H1 (cell line): ENCODE measurements around the gene TMEM151B. TPM values are rescaled to one million over a fixed set of nuclear protein-coding genes. Genes with fewer than 3 reads are reported as not detected.

Experiments
- CTCF ChIA-PET: fragments of 300-600 bp; sonication (Branson Sonifier 250); formaldehyde crosslinking; loops from one replicate; lab custom pipeline; 2021; ENCODE audit not compliant: partially characterized antibody; lab: Charles Lee
- POLR2A ChIA-PET: fragments of 300-600 bp; sonication (Branson Sonifier 250); formaldehyde crosslinking; loops from one replicate; lab custom pipeline; 2021; ENCODE audit warnings: inconsistent platforms; ENCODE audit not compliant: partially characterized antibody; lab: Charles Lee
- DNase-seq, 2 experiments: peaks; one replicate each; pipeline versions ENCODE4 v3.0.0 to v3.0.0-alpha.2; 2010 to 2022; ENCODE audit warnings: low spot score in 2 of 2, low read depth in 1 of 2, mixed read lengths in 1 of 2
- FAIRE-seq: peaks from 2 replicates; lab custom pipeline; 2011; peaks lifted over from hg19 to GRCh38; lab: Jason Lieb, UNC
- H2AFZ ChIP-seq: 2 replicates; pipeline ENCODE4 v1.8.1; 2012; ENCODE audit warnings: low read length, inconsistent platforms
- H2AK5ac ChIP-seq: 2 replicates; pipeline ENCODE4 v1.6.1; 2013; ENCODE audit warnings: low read depth, low read length
- H2BK120ac ChIP-seq: replicated peaks from 2 replicates; pipeline ENCODE3; 2013; ENCODE audit warnings: low read depth, low read length, inconsistent platforms
- H2BK12ac ChIP-seq: 2 replicates; pipeline ENCODE4 v1.6.1; 2013; ENCODE audit warnings: low read depth, low read length
- H2BK15ac ChIP-seq: 2 replicates; pipeline ENCODE4 v1.6.1; 2013; ENCODE audit warnings: low read length
- H2BK20ac ChIP-seq: 2 replicates; pipeline ENCODE4 v1.6.1; 2013; ENCODE audit warnings: low read length
- H2BK5ac ChIP-seq: 2 replicates; pipeline ENCODE4 v1.6.1; 2013; ENCODE audit warnings: low read depth, low read length
- H3K14ac ChIP-seq: 2 replicates; pipeline ENCODE4 v1.6.1; 2013; ENCODE audit warnings: inconsistent platforms; ENCODE audit not compliant: insufficient read length
- H3K18ac ChIP-seq: 2 replicates; pipeline ENCODE4 v1.6.1; 2013; ENCODE audit warnings: low read length; ENCODE audit errors: extremely low read depth
- H3K23ac ChIP-seq: 2 replicates; pipeline ENCODE4 v1.6.1; 2013; ENCODE audit warnings: inconsistent platforms; ENCODE audit not compliant: insufficient read length
- H3K23me2 ChIP-seq: 2 replicates; pipeline ENCODE4 v1.6.1; 2013; ENCODE audit warnings: low read depth, low read length
- H3K27ac ChIP-seq: 2 replicates; pipeline ENCODE4 v1.6.1; 2011; ENCODE audit warnings: low read depth, low read length, inconsistent platforms
- H3K27me3 ChIP-seq, 4 experiments: replicated peaks in 1 of 4; 1 replicate in 1 of 4; 2 replicates in 3 of 4; pipeline versions ENCODE4 v1.6.1 to v1.8.1; 2011 to 2013; ENCODE audit warnings: low read length in 3 of 4, mild to moderate bottlenecking in 3 of 4, inconsistent platforms in 2 of 4, mixed read lengths in 2 of 4, moderate library complexity in 1 of 4; ENCODE audit not compliant: control insufficient read depth in 3 of 4, insufficient read depth in 3 of 4; ENCODE audit errors: extremely low read depth in 1 of 4
- H3K36me3 ChIP-seq, 4 experiments: 2 replicates each; pipeline versions ENCODE4 v1.6.1 to v1.8.1; 2011 to 2013; ENCODE audit warnings: mild to moderate bottlenecking in 4 of 4, low read length in 3 of 4, moderate library complexity in 2 of 4, control low read depth in 1 of 4, inconsistent platforms in 1 of 4; ENCODE audit not compliant: insufficient read depth in 4 of 4, control insufficient read depth in 2 of 4
- H3K4ac ChIP-seq: replicated peaks from 2 replicates; pipeline ENCODE3; 2013; ENCODE audit warnings: low read length, low read depth, mixed read lengths, inconsistent platforms; ENCODE audit not compliant: insufficient read length
- H3K4me1 ChIP-seq, 4 experiments: replicated peaks in 1 of 4; 1 replicate in 1 of 4; 2 replicates in 3 of 4; pipeline versions ENCODE4 v1.6.1 to v1.8.1; 2011 to 2013; ENCODE audit warnings: low read length in 3 of 4, inconsistent platforms in 2 of 4, mixed read lengths in 1 of 4; ENCODE audit not compliant: insufficient read depth in 4 of 4, control insufficient read depth in 3 of 4
- H3K4me2 ChIP-seq, 2 experiments: 2 replicates each; pipeline versions ENCODE4 v1.6.1 to v1.8.1; 2011 to 2013; ENCODE audit warnings: low read depth in 2 of 2, low read length in 2 of 2, control low read depth in 1 of 2, inconsistent platforms in 1 of 2, mild to moderate bottlenecking in 1 of 2; ENCODE audit not compliant: insufficient read depth in 1 of 2
- H3K4me3 ChIP-seq, 4 experiments: fragments of 200-600, 300-600 bp in 1 of 4; sonication (generic), shearing (Covaris generic), sonication (Bioruptor Twin) in 1 of 4; 2 replicates each; pipeline versions ENCODE4 v1.5.1 to v1.8.1; 2011 to 2016; ENCODE audit warnings: low read length in 4 of 4, low read depth in 3 of 4, control low read depth in 2 of 4, inconsistent platforms in 2 of 4, mild to moderate bottlenecking in 2 of 4, mixed read lengths in 1 of 4, moderate library complexity in 1 of 4; ENCODE audit not compliant: insufficient read depth in 2 of 4; ENCODE audit errors: extremely low read depth in 1 of 4
- H3K56ac ChIP-seq: replicated peaks from 2 replicates; pipeline ENCODE3; 2013; ENCODE audit warnings: low read depth, mild to moderate bottlenecking, mixed read lengths, low read length, inconsistent platforms; ENCODE audit not compliant: insufficient read length
- H3K79me1 ChIP-seq: 2 replicates; pipeline ENCODE4 v1.6.1; 2013; ENCODE audit warnings: low read depth, low read length, control low read depth
- H3K79me2 ChIP-seq, 2 experiments: 2 replicates each; pipeline versions ENCODE4 v1.6.1 to v1.8.1; 2012 to 2013; ENCODE audit warnings: low read length in 2 of 2, mild to moderate bottlenecking in 2 of 2, inconsistent platforms in 1 of 2; ENCODE audit not compliant: insufficient read depth in 2 of 2, control insufficient read depth in 1 of 2
- H3K9ac ChIP-seq, 4 experiments: replicated peaks in 1 of 4; 1 replicate in 1 of 4; 2 replicates in 3 of 4; pipeline versions ENCODE4 v1.6.1 to v1.8.1; 2011 to 2013; ENCODE audit warnings: low read depth in 3 of 4, low read length in 3 of 4, control low read depth in 2 of 4, mild to moderate bottlenecking in 2 of 4, moderate library complexity in 2 of 4, inconsistent platforms in 1 of 4; ENCODE audit errors: extremely low read depth in 1 of 4
- H3K9me3 ChIP-seq, 2 experiments: 2 replicates each; pipeline versions ENCODE4 v1.6.1 to v1.8.1; 2012 to 2013; ENCODE audit warnings: mild to moderate bottlenecking in 2 of 2, moderate library complexity in 2 of 2, control low read depth in 1 of 2, inconsistent platforms in 1 of 2, low read depth in 1 of 2, low read length in 1 of 2, mixed read lengths in 1 of 2; ENCODE audit not compliant: insufficient read depth in 2 of 2
- H4K20me1 ChIP-seq, 2 experiments: replicated peaks in 1 of 2; 2 replicates each; pipeline versions ENCODE3 to v1.8.1; 2011 to 2013; ENCODE audit warnings: inconsistent platforms in 2 of 2, low read length in 2 of 2, mild to moderate bottlenecking in 1 of 2; ENCODE audit not compliant: insufficient read depth in 2 of 2, control insufficient read depth in 1 of 2
- H4K5ac ChIP-seq: 2 replicates; pipeline ENCODE4 v1.6.1; 2013; ENCODE audit warnings: low read length, low read depth, mixed read lengths, inconsistent platforms; ENCODE audit not compliant: insufficient read length
- H4K8ac ChIP-seq: 2 replicates; pipeline ENCODE4 v1.8.0; 2013; ENCODE audit warnings: mild to moderate bottlenecking, moderate library complexity, low read length, inconsistent platforms; ENCODE audit not compliant: insufficient read depth; ENCODE audit errors: extremely low read depth
- H4K91ac ChIP-seq: replicated peaks from 2 replicates; pipeline ENCODE3; 2013; ENCODE audit warnings: low read length, mixed read lengths, inconsistent platforms; ENCODE audit not compliant: insufficient read length
- CEBPB ChIP-seq: IDR thresholded peaks from 2 replicates; pipeline ENCODE4 v1.6.1; 2012; ENCODE audit warnings: low read depth, low read length
- EP300 ChIP-seq, 2 experiments: IDR thresholded peaks; 1 replicate in 1 of 2; 2 replicates in 1 of 2; pipeline ENCODE4 v1.6.1; 2011 to 2012; ENCODE audit warnings: low read depth in 2 of 2, low read length in 2 of 2, mild to moderate bottlenecking in 2 of 2, borderline replicate concordance in 1 of 2, inconsistent platforms in 1 of 2, moderate library complexity in 1 of 2
- FOSL1 ChIP-seq: IDR thresholded peaks from 2 replicates; pipeline ENCODE4 v1.6.1; 2011; ENCODE audit warnings: mild to moderate bottlenecking, low read depth, low read length, moderate library complexity; ENCODE audit not compliant: insufficient read depth
- RFX5 ChIP-seq: IDR thresholded peaks from 2 replicates; pipeline ENCODE4 v1.6.1; 2011; ENCODE audit warnings: low read depth, low read length, improper control_type of control experiment, borderline replicate concordance
- SAP30 ChIP-seq: fragments of 300-600 bp; sonication (generic); IDR thresholded peaks from 2 replicates; pipeline ENCODE4 v1.7.1; 2012; ENCODE audit warnings: low read length, moderate library complexity, mild to moderate bottlenecking, inconsistent platforms; ENCODE audit not compliant: insufficient read depth, insufficient replicate concordance
- SIN3A ChIP-seq, 2 experiments: IDR thresholded peaks in 1 of 2; conservative IDR thresholded peaks in 1 of 2; 2 replicates each; pipeline ENCODE4 v1.6.1; 2011 to 2012; ENCODE audit warnings: low read length in 2 of 2, improper control_type of control experiment in 1 of 2, low read depth in 1 of 2, mild to moderate bottlenecking in 1 of 2
- SIX5 ChIP-seq: IDR thresholded peaks from 2 replicates; pipeline ENCODE4 v1.6.1; 2011; ENCODE audit warnings: mild to moderate bottlenecking, low read depth, low read length
- SUZ12 ChIP-seq: fragments of 200-600 bp; sonication (generic); IDR thresholded peaks from 2 replicates; pipeline ENCODE4 v1.6.1; 2012; ENCODE audit warnings: mild to moderate bottlenecking, inconsistent platforms, low read length, moderate library complexity, mixed read lengths
- TCF12 ChIP-seq: IDR thresholded peaks from 2 replicates; pipeline ENCODE4 v1.6.1; 2011; ENCODE audit warnings: low read depth, mild to moderate bottlenecking, low read length
- WGBS, 2 experiments: shearing (Covaris generic) in 1 of 2; methylation state at CpG; one replicate each; pipeline versions ENCODE4 v1.1.6 to v1.1.7; 2013 to 2015; ENCODE audit warnings: low lambda C conversion rate in 2 of 2, mixed read lengths in 2 of 2, inconsistent platforms in 1 of 2, low coverage in 1 of 2, missing lambda C conversion rate in 1 of 2; ENCODE audit not compliant: insufficient replicate concordance in 2 of 2, insufficient coverage in 1 of 2, insufficient read length in 1 of 2; ENCODE audit errors: extremely low coverage in 1 of 2, missing lambda C conversion rate in 1 of 2; 5-methylcytosine and 5-hydroxymethylcytosine counted together
- polyA plus RNA-seq, 7 experiments: library from polyadenylated mRNA; depleted of rRNA in 3 of 7; stranded (reverse) in 5 of 7; unstranded in 2 of 7; fragments of >200 nt in 5 of 7; fragments of 200-250 nt in 2 of 7; gene quantifications; 1 replicate in 5 of 7; 2 replicates in 1 of 7; 4 replicates in 1 of 7; pipeline versions ENCODE4 v1.2.1 to v1.2.3, GENCODE V29; 2011 to 2013; ENCODE audit warnings: missing spikeins in 2 of 7, mixed read lengths in 2 of 7
- total RNA-seq: library from RNA; stranded (reverse); fragmentation: NEBNext Ultra II Directional; extraction: Animal tissue kit (Norgen Biotek cat#: 25700); gene quantifications from 2 replicates; pipeline ENCODE4 v1.2.1, GENCODE V29; 2021
- TF ChIP-seq, protein P1 (sequence below), 3 experiments: IDR thresholded peaks; 1 replicate in 2 of 3; 2 replicates in 1 of 3; pipeline versions ENCODE4 v1.5.1 to v1.6.1; 2011; ENCODE audit warnings: low read length in 3 of 3, mild to moderate bottlenecking in 3 of 3, inconsistent platforms in 2 of 3, low read depth in 1 of 3, moderate library complexity in 1 of 3; ENCODE audit not compliant: insufficient read depth in 1 of 3; ENCODE audit errors: control extremely low read depth in 1 of 3

The TMEM151B gene
- total and polyA plus RNA-seq, 2 of the 8 experiments (the other 6 are each of a cell fraction or from before 2014, with no cell fraction given) = 8.0 to 15.5 TPM

DNA sequence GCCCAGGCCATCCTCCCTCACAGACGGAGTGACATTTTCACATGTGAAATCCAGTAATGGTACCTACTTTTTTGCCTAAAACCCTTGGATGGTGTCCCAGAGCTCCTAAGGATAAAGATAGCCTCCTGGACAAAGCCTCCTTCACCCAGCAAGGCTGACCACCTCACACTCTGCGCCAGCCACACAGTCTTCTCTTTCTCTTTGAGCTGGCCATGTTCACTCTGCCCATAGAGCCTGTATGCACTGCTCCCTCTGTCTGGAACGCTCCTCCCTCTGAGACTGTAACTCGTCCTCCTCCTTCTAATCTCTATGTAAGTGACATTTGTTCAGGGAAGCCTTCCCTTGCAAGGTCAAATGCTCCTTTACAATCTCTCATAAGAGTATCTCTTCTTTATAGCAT is 14.6 kb downstream of the TMEM151B start:
- no peak overlapping the region for H4K8ac ChIP-seq
- no peak overlapping the region for H2AK5ac ChIP-seq
- DNase-seq (no peak), FAIRE-seq (no peak)
- 62% methylated on average over 4 of the region's 4 CpGs; no CpG with 5 or more reads in 1 of the 2 experiments for WGBS, 2 experiments
- no peak overlapping the region for H3K27ac ChIP-seq
- peaks cover 0 to 4% (median 1%) of the 10 kb centered on the region in 4 experiments; a peak in 3 of 7 replicates for H3K27me3 ChIP-seq
- H2AFZ ChIP-seq = no peak overlapping the region
- H4K5ac ChIP-seq = no peak overlapping the region
- no peak overlapping the region for H3K4me3 ChIP-seq
- no peak overlapping the region for H4K91ac ChIP-seq
- no peaks in the 10 kb centered on the region for H3K4me1 ChIP-seq
- H3K9ac ChIP-seq = no peak overlapping the region
- H3K23ac ChIP-seq = no peak overlapping the region
- ChIA-PET POLR2A (interaction anchor here (0.8 to 5.1 kb wide), 5 partner anchors 12 to 28 kb away, joined by 3 to 48 read pairs (median 5); partner anchors contain the start of gene AARS2), CTCF (interaction anchor here (1.0 to 4.7 kb wide), 9 partner anchors 11 to 58 kb away, joined by 3 to 29 read pairs (median 5); partner anchors contain the start of gene SPATS1)
- no peak overlapping the region for H3K14ac ChIP-seq
- no peak overlapping the region for H2BK120ac ChIP-seq
- no peak overlapping the region for H2BK5ac ChIP-seq
- no peak overlapping the region for H3K18ac ChIP-seq
- TF ChIP-seq RFX5 = no peak
- TF ChIP-seq EP300 (IDR thresholded peaks at IDR 0.05; ENCODE audit: borderline replicate concordance in 1 of 2, low read depth in 2 of 2, low read length in 2 of 2) = no peak
- no peak for TF ChIP-seq SAP30
- no peak for TF ChIP-seq CEBPB
- no peak for TF ChIP-seq TCF12
- no peak for TF ChIP-seq SIN3A (conservative IDR thresholded peaks at IDR 0.05 in 1 of 2, IDR thresholded peaks at IDR 0.05 in 1 of 2; ENCODE audit: low read depth in 1 of 2, low read length in 2 of 2)
- TF ChIP-seq SIX5 = no peak
- no peak for TF ChIP-seq FOSL1
- TF ChIP-seq SUZ12 = no peak
- TF ChIP-seq, protein P1, sequence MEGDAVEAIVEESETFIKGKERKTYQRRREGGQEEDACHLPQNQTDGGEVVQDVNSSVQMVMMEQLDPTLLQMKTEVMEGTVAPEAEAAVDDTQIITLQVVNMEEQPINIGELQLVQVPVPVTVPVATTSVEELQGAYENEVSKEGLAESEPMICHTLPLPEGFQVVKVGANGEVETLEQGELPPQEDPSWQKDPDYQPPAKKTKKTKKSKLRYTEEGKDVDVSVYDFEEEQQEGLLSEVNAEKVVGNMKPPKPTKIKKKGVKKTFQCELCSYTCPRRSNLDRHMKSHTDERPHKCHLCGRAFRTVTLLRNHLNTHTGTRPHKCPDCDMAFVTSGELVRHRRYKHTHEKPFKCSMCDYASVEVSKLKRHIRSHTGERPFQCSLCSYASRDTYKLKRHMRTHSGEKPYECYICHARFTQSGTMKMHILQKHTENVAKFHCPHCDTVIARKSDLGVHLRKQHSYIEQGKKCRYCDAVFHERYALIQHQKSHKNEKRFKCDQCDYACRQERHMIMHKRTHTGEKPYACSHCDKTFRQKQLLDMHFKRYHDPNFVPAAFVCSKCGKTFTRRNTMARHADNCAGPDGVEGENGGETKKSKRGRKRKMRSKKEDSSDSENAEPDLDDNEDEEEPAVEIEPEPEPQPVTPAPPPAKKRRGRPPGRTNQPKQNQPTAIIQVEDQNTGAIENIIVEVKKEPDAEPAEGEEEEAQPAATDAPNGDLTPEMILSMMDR (IDR thresholded peaks at IDR 0.05; ENCODE audit: control extremely low read depth in 1 of 3, insufficient read depth in 1 of 3, low read depth in 1 of 3, low read length in 3 of 3) = no peak
- H3K4ac ChIP-seq = no peak overlapping the region
- H4K20me1 ChIP-seq = no peaks in the 10 kb centered on the region
- H3K79me2 ChIP-seq = no peaks in the 10 kb centered on the region
- no peak overlapping the region for H2BK20ac ChIP-seq
- H3K9me3 ChIP-seq = no peaks in the 10 kb centered on the region
- no peaks in the 10 kb centered on the region for H3K79me1 ChIP-seq
- no peak overlapping the region for H3K4me2 ChIP-seq
- H3K56ac ChIP-seq = no peak overlapping the region
- no peaks in the 10 kb centered on the region for H3K23me2 ChIP-seq
- no peaks in the 10 kb centered on the region for H3K36me3 ChIP-seq
- H2BK15ac ChIP-seq = no peak overlapping the region
- H2BK12ac ChIP-seq = no peak overlapping the region
